ENCODE measurements around the gene FAHD2A.

GRCh38 chr2:95384854-95385569 is 17.5 kb upstream of the FAHD2A start:
- TF ChIP-seq, protein P1, sequence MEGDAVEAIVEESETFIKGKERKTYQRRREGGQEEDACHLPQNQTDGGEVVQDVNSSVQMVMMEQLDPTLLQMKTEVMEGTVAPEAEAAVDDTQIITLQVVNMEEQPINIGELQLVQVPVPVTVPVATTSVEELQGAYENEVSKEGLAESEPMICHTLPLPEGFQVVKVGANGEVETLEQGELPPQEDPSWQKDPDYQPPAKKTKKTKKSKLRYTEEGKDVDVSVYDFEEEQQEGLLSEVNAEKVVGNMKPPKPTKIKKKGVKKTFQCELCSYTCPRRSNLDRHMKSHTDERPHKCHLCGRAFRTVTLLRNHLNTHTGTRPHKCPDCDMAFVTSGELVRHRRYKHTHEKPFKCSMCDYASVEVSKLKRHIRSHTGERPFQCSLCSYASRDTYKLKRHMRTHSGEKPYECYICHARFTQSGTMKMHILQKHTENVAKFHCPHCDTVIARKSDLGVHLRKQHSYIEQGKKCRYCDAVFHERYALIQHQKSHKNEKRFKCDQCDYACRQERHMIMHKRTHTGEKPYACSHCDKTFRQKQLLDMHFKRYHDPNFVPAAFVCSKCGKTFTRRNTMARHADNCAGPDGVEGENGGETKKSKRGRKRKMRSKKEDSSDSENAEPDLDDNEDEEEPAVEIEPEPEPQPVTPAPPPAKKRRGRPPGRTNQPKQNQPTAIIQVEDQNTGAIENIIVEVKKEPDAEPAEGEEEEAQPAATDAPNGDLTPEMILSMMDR (IDR thresholded peaks at IDR 0.05): peak in 3 of 6 experiments; percentile 34 to 42 (median 42)
- peak in 1 of 2 donors; percentile 68 for TF ChIP-seq POLR2A (IDR thresholded peaks at IDR 0.05)

Measured in Peyer's patch (tissue), 4 donors.